Astrocyte (in vitro differentiated cells and primary cell): Measurements from ENCODE around the gene APOL1. TPM values are rescaled to one million over a fixed set of nuclear protein-coding genes. Genes with fewer than 3 reads are reported as not detected.
A peak's percentile ranks its signal among the peaks of the same experiment; 100 is the strongest.

ENCODE experiments used
- DNase-seq: peaks from one replicate; pipeline ENCODE4 v3.0.0-alpha.2; 2010; ENCODE audit warnings: low read depth
- FAIRE-seq: peaks from 2 replicates; lab custom pipeline; 2011; peaks lifted over from hg19 to GRCh38; lab: Jason Lieb, UNC
- H2AFZ ChIP-seq: 2 replicates; pipeline ENCODE4 v1.6.0; 2012; ENCODE audit warnings: low read depth, low read length, inconsistent platforms
- H3K27ac ChIP-seq: 2 replicates; pipeline ENCODE4 v1.5.1; 2011; ENCODE audit warnings: low read depth, low read length, inconsistent platforms
- H3K27me3 ChIP-seq: 2 replicates; pipeline ENCODE4 v1.6.0; 2011; ENCODE audit warnings: low read length, inconsistent platforms; ENCODE audit not compliant: insufficient read depth
- H3K36me3 ChIP-seq: 2 replicates; pipeline ENCODE4 v1.5.1; 2011; ENCODE audit warnings: low read length, inconsistent platforms; ENCODE audit not compliant: insufficient read depth
- H3K4me1 ChIP-seq: 2 replicates; pipeline ENCODE4 v1.5.1; 2011; ENCODE audit warnings: low read length, inconsistent platforms; ENCODE audit not compliant: insufficient read depth
- H3K4me2 ChIP-seq: 2 replicates; pipeline ENCODE4 v1.6.0; 2012; ENCODE audit warnings: low read length, inconsistent platforms
- H3K4me3 ChIP-seq: 2 replicates; pipeline ENCODE4 v1.5.1; 2011; ENCODE audit warnings: low read depth, mild to moderate bottlenecking, low read length, inconsistent platforms; ENCODE audit not compliant: insufficient read depth
- H3K79me2 ChIP-seq: 2 replicates; pipeline ENCODE4 v1.6.0; 2012; ENCODE audit warnings: mild to moderate bottlenecking, low read length, inconsistent platforms; ENCODE audit not compliant: insufficient read depth
- H3K9ac ChIP-seq: 2 replicates; pipeline ENCODE4 v1.6.0; 2012; ENCODE audit warnings: mild to moderate bottlenecking, low read length, inconsistent platforms
- H3K9me3 ChIP-seq: 2 replicates; pipeline ENCODE4 v1.5.1; 2012; ENCODE audit warnings: low read depth, mild to moderate bottlenecking, low read length, inconsistent platforms; ENCODE audit not compliant: insufficient read depth
- H4K20me1 ChIP-seq: 2 replicates; pipeline ENCODE4 v1.6.0; 2012; ENCODE audit warnings: low read length, inconsistent platforms; ENCODE audit not compliant: insufficient read depth
- H3K27ac Mint-ChIP-seq: one replicate; pipeline ENCODE4 v1.8.0; 2021; ENCODE audit warnings: mild to moderate bottlenecking, mixed read lengths; ENCODE audit not compliant: unreplicated experiment
- H3K27me3 Mint-ChIP-seq: one replicate; pipeline ENCODE4 v1.8.0; 2021; ENCODE audit warnings: low read depth, mixed read lengths; ENCODE audit not compliant: unreplicated experiment
- H3K36me3 Mint-ChIP-seq: one replicate; pipeline ENCODE4 v1.8.0; 2021; ENCODE audit warnings: low read depth, mixed read lengths; ENCODE audit not compliant: unreplicated experiment
- H3K4me1 Mint-ChIP-seq: one replicate; pipeline ENCODE4 v1.8.0; 2021; ENCODE audit warnings: low read depth, mixed read lengths; ENCODE audit not compliant: unreplicated experiment
- H3K4me3 Mint-ChIP-seq: one replicate; pipeline ENCODE4 v1.8.0; 2021; ENCODE audit warnings: mild to moderate bottlenecking, moderate library complexity, mixed read lengths; ENCODE audit not compliant: unreplicated experiment
- H3K9me3 Mint-ChIP-seq: one replicate; pipeline ENCODE4 v1.8.0; 2021; ENCODE audit warnings: mild to moderate bottlenecking, mixed read lengths; ENCODE audit not compliant: unreplicated experiment
- CTCF ChIP-seq: IDR thresholded peaks from 2 replicates; pipeline ENCODE4 v1.5.1; 2011; ENCODE audit warnings: low read depth, mild to moderate bottlenecking, inconsistent platforms, low read length, moderate library complexity; ENCODE audit not compliant: insufficient read depth
- EZH2 ChIP-seq: IDR thresholded peaks from 2 replicates; pipeline ENCODE4 v1.6.1; 2012; ENCODE audit warnings: mild to moderate bottlenecking, low read length, inconsistent platforms; ENCODE audit not compliant: insufficient read depth
- total RNA-seq: library from RNA; stranded (reverse); gene quantifications from 2 replicates; pipeline ENCODE4 v1.2.1, GENCODE V29; 2021

Gene APOL1
- total RNA-seq, 1 donor from 2014 or later, result 3.9 TPM

GRCh38 chr22:36280379-36280778, 27.4 kb downstream of the APOL1 start:
- no peak for DNase-seq
- no peak for FAIRE-seq
- H3K4me1 Mint-ChIP-seq, result peaks cover 27% of the 10 kb centered on the region
- H4K20me1 ChIP-seq, result peaks cover 85% of the 10 kb centered on the region
- H3K27ac ChIP-seq, result no peak overlapping the region
- no peak overlapping the region for H2AFZ ChIP-seq
- H3K4me1 ChIP-seq, result peaks cover 12% of the 10 kb centered on the region
- peaks cover 17% of the 10 kb centered on the region for H3K79me2 ChIP-seq
- no peak overlapping the region for H3K4me2 ChIP-seq
- H3K9me3 Mint-ChIP-seq, result no peaks in the 10 kb centered on the region
- H3K27me3 Mint-ChIP-seq, result no peaks in the 10 kb centered on the region
- H3K4me3 Mint-ChIP-seq, result no peak overlapping the region
- H3K27ac Mint-ChIP-seq, result peak overlapping the region; percentile 84
- H3K9ac ChIP-seq, result no peak overlapping the region
- no peaks in the 10 kb centered on the region for H3K9me3 ChIP-seq
- H3K27me3 ChIP-seq, result no peaks in the 10 kb centered on the region
- TF ChIP-seq EZH2 (no peak), CTCF (no peak)
- peaks cover 58% of the 10 kb centered on the region for H3K36me3 ChIP-seq
- H3K36me3 Mint-ChIP-seq, result peaks cover 28% of the 10 kb centered on the region
- no peak overlapping the region for H3K4me3 ChIP-seq

GRCh38 chr22:36281781-36282327, 28.9 kb downstream of the APOL1 start:
- H3K27ac ChIP-seq, result no peak overlapping the region
- no peak overlapping the region for H3K4me3 ChIP-seq
- Mint-ChIP-seq H3K27me3 (no peaks in the 10 kb centered on the region), H3K4me3 (no peak overlapping the region), H3K9me3 (no peaks in the 10 kb centered on the region), H3K27ac (peak overlapping the region; percentile 77), H3K36me3 (peaks cover 38% of the 10 kb centered on the region), H3K4me1 (peaks cover 27% of the 10 kb centered on the region)
- H3K9me3 ChIP-seq, result no peaks in the 10 kb centered on the region
- DNase-seq, result no peak
- no peak for TF ChIP-seq CTCF
- no peak for TF ChIP-seq EZH2
- FAIRE-seq, result no peak
- no peak overlapping the region for H2AFZ ChIP-seq
- H3K27me3 ChIP-seq, result no peaks in the 10 kb centered on the region
- H3K4me2 ChIP-seq, result no peak overlapping the region
- peaks cover 9% of the 10 kb centered on the region for H3K4me1 ChIP-seq
- peaks cover 28% of the 10 kb centered on the region for H3K79me2 ChIP-seq
- H3K9ac ChIP-seq, result no peak overlapping the region
- peaks cover 70% of the 10 kb centered on the region for H3K36me3 ChIP-seq
- peaks cover 93% of the 10 kb centered on the region for H4K20me1 ChIP-seq

- Histone ChIP-seq H3K4me2 (no peak overlapping the region), H3K36me3 (peaks cover 74% of the 10 kb centered on the region), H3K27ac (no peak overlapping the region), H3K79me2 (peaks cover 28% of the 10 kb centered on the region), H3K9ac (no peak overlapping the region), H2AFZ (no peak overlapping the region), H3K27me3 (no peaks in the 10 kb centered on the region), H3K4me3 (no peak overlapping the region), H3K9me3 (no peaks in the 10 kb centered on the region), H4K20me1 (peaks cover 95% of the 10 kb centered on the region), H3K4me1 (peaks cover 7% of the 10 kb centered on the region)
- Mint-ChIP-seq H3K27ac (peak overlapping the region; percentile 77), H3K9me3 (no peaks in the 10 kb centered on the region), H3K27me3 (no peaks in the 10 kb centered on the region), H3K36me3 (peaks cover 42% of the 10 kb centered on the region), H3K4me1 (peaks cover 29% of the 10 kb centered on the region), H3K4me3 (no peak overlapping the region)
- FAIRE-seq, result no peak
- DNase-seq, result no peak
- TF ChIP-seq EZH2 (no peak), CTCF (no peak)
Measured at GRCh38 chr22:36282328-36282831, 29.4 kb downstream of the APOL1 start.
